ENCODE data around the gene GAST. TPM values are rescaled to one million over a fixed set of nuclear protein-coding genes. Genes with fewer than 3 reads are reported as not detected.
A peak's percentile ranks its signal among the peaks of the same experiment; 100 is the strongest.

The GAST gene
- total RNA-seq, 2 experiments from 2014 or later: not detected

GRCh38 chr17:41723801-41724475 is 11.8 kb downstream of the GAST start:
- H3K27ac Mint-ChIP-seq: no peak overlapping the region
- H3K36me3 Mint-ChIP-seq: no peaks in the 10 kb centered on the region
- H3K4me3 Mint-ChIP-seq: no peak overlapping the region
- H3K27me3 Mint-ChIP-seq: peaks cover 5% of the 10 kb centered on the region
- H3K4me1 Mint-ChIP-seq (ENCODE audit: low read depth): no peaks in the 10 kb centered on the region
- DNase-seq: no peak
- CTCF ChIA-PET: interaction anchor here (2.3 kb wide), 1 partner anchor 13 kb away, joined by 7 read pairs; no protein-coding TSS in a partner anchor
- intact Hi-C loops (cut with micrococcal nuclease): no loop called here
- H3K9me3 Mint-ChIP-seq: no peaks in the 10 kb centered on the region
- POLR2A ChIA-PET: no interaction called here

GRCh38 chr17:41724476-41725050 is 12.4 kb downstream of the GAST start:
- no peak overlapping the region for H3K4me3 Mint-ChIP-seq
- peaks cover 5% of the 10 kb centered on the region for H3K27me3 Mint-ChIP-seq
- DNase-seq: no peak
- no peaks in the 10 kb centered on the region for H3K36me3 Mint-ChIP-seq
- no peaks in the 10 kb centered on the region for H3K9me3 Mint-ChIP-seq
- intact Hi-C loops (cut with micrococcal nuclease): no loop called here
- H3K4me1 Mint-ChIP-seq (ENCODE audit: low read depth): no peaks in the 10 kb centered on the region
- ChIA-PET POLR2A (no interaction called here), CTCF (no interaction called here)
- H3K27ac Mint-ChIP-seq: no peak overlapping the region

- Mint-ChIP-seq H3K4me1 (ENCODE audit: low read depth) (no peaks in the 10 kb centered on the region), H3K27ac (no peak overlapping the region), H3K36me3 (no peaks in the 10 kb centered on the region), H3K27me3 (peaks cover 5% of the 10 kb centered on the region), H3K4me3 (no peak overlapping the region), H3K9me3 (no peaks in the 10 kb centered on the region)
- POLR2A ChIA-PET: no interaction called here
- intact Hi-C loops (cut with micrococcal nuclease): no loop called here
- DNase-seq: no peak
- CTCF ChIA-PET: no interaction called here
Observed at GRCh38 chr17:41725134-41725533, 13.0 kb downstream of the GAST start.

GRCh38 chr17:41728056-41728455 is 15.9 kb downstream of the GAST start:
- POLR2A ChIA-PET: no interaction called here
- Mint-ChIP-seq H3K27me3 (peaks cover 18% of the 10 kb centered on the region), H3K4me1 (ENCODE audit: low read depth) (no peaks in the 10 kb centered on the region), H3K36me3 (no peaks in the 10 kb centered on the region), H3K4me3 (no peak overlapping the region), H3K9me3 (no peaks in the 10 kb centered on the region), H3K27ac (no peak overlapping the region)
- no peak for DNase-seq
- CTCF ChIA-PET: no interaction called here
- intact Hi-C loops (cut with micrococcal nuclease): no loop called here

- H3K4me3 Mint-ChIP-seq: no peak overlapping the region
- no peaks in the 10 kb centered on the region for H3K9me3 Mint-ChIP-seq
- ChIA-PET CTCF (interaction anchor here (2.0 kb wide), 1 partner anchor 35 kb away, joined by 9 read pairs; no protein-coding TSS in a partner anchor), POLR2A (interaction anchor here (0.6 kb wide), 1 partner anchor 41 kb away, joined by 3 read pairs; no protein-coding TSS in a partner anchor)
- no peak overlapping the region for H3K27ac Mint-ChIP-seq
- peaks cover 5% of the 10 kb centered on the region for H3K4me1 Mint-ChIP-seq (ENCODE audit: low read depth)
- intact Hi-C loops (cut with micrococcal nuclease): no loop called here
- H3K36me3 Mint-ChIP-seq: no peaks in the 10 kb centered on the region
- DNase-seq: no peak
- peaks cover 24% of the 10 kb centered on the region for H3K27me3 Mint-ChIP-seq
Observed at GRCh38 chr17:41730479-41730878, 18.3 kb downstream of the GAST start.

- intact Hi-C loops (cut with micrococcal nuclease): no loop called here
Observed at GRCh38 chr17:41731836-41732235, 19.7 kb downstream of the GAST start.

GRCh38 chr17:41733348-41734138 is 21.4 kb downstream of the GAST start:
- Mint-ChIP-seq H3K36me3 (no peaks in the 10 kb centered on the region), H3K4me1 (ENCODE audit: low read depth) (peaks cover 5% of the 10 kb centered on the region), H3K4me3 (no peak overlapping the region), H3K27ac (no peak overlapping the region), H3K27me3 (peaks cover 41% of the 10 kb centered on the region), H3K9me3 (no peaks in the 10 kb centered on the region)
- ChIA-PET CTCF (interaction anchor here (1.1 to 4.7 kb wide), 2 partner anchors 12 to 66 kb away, joined by 3 to 65 read pairs; no protein-coding TSS in a partner anchor), POLR2A (no interaction called here)
- intact Hi-C loops (cut with micrococcal nuclease): no loop called here
- no peak for DNase-seq

More at GRCh38 chr17:41731836-41732235, 19.7 kb downstream of the GAST start:
- POLR2A ChIA-PET: no interaction called here
- no peak for DNase-seq
- Mint-ChIP-seq H3K4me1 (ENCODE audit: low read depth) (peaks cover 5% of the 10 kb centered on the region), H3K4me3 (no peak overlapping the region), H3K27me3 (peaks cover 36% of the 10 kb centered on the region), H3K27ac (no peak overlapping the region), H3K9me3 (no peaks in the 10 kb centered on the region), H3K36me3 (no peaks in the 10 kb centered on the region)
- CTCF ChIA-PET: interaction anchor here (0.8 kb wide), 1 partner anchor 70 kb away, joined by 4 read pairs; no protein-coding TSS in a partner anchor

GRCh38 chr17:41734139-41734948 is 22.2 kb downstream of the GAST start, which contains the start of gene HAP1:
HAP1 (minus strand) TSS chr17:41734643; CDS start chr17:41734634, 9 bp downstream.
- Mint-ChIP-seq H3K4me1 (ENCODE audit: low read depth) (peaks cover 5% of the 10 kb centered on the region), H3K36me3 (no peaks in the 10 kb centered on the region), H3K27me3 (peaks cover 41% of the 10 kb centered on the region), H3K9me3 (no peaks in the 10 kb centered on the region), H3K4me3 (no peak within 1 kb of the TSS), H3K27ac (no peak within 1 kb of the TSS)
- ChIA-PET CTCF (interaction anchor here (0.7 to 4.7 kb wide), 2 partner anchors 66 to 796 kb away, joined by 4 to 65 read pairs; no protein-coding TSS in a partner anchor), POLR2A (no interaction called here)
- intact Hi-C loops (cut with micrococcal nuclease): no loop called here
- peak; percentile 16 for DNase-seq

GRCh38 chr17:41734949-41735313 is 22.8 kb downstream of the GAST start:
- H3K36me3 Mint-ChIP-seq: no peaks in the 10 kb centered on the region
- H3K9me3 Mint-ChIP-seq: no peaks in the 10 kb centered on the region
- intact Hi-C loops (cut with micrococcal nuclease): loop anchor here (5.0 kb wide), 1 partner anchor 152 kb away; no protein-coding TSS in a partner anchor
- peaks cover 41% of the 10 kb centered on the region for H3K27me3 Mint-ChIP-seq
- POLR2A ChIA-PET: no interaction called here
- H3K4me3 Mint-ChIP-seq: no peak overlapping the region
- no peak for DNase-seq
- peaks cover 5% of the 10 kb centered on the region for H3K4me1 Mint-ChIP-seq (ENCODE audit: low read depth)
- CTCF ChIA-PET: interaction anchor here (0.6 to 4.7 kb wide), 4 partner anchors 65 to 1874 kb away, joined by 3 to 65 read pairs (median 4); partner anchors contain the start of gene P3H4
- H3K27ac Mint-ChIP-seq: no peak overlapping the region

- ChIA-PET POLR2A (no interaction called here), CTCF (interaction anchor here (0.6 to 4.7 kb wide), 3 partner anchors 64 to 1875 kb away, joined by 3 to 65 read pairs (median 3); partner anchors contain the start of gene P3H4)
- intact Hi-C loops (cut with micrococcal nuclease): loop anchor here (5.0 kb wide), 1 partner anchor 152 kb away; no protein-coding TSS in a partner anchor
- H3K36me3 Mint-ChIP-seq: no peaks in the 10 kb centered on the region
- H3K9me3 Mint-ChIP-seq: no peaks in the 10 kb centered on the region
- no peak for DNase-seq
- peaks cover 41% of the 10 kb centered on the region for H3K27me3 Mint-ChIP-seq
- H3K4me3 Mint-ChIP-seq: no peak overlapping the region
- H3K27ac Mint-ChIP-seq: no peak overlapping the region
- peaks cover 5% of the 10 kb centered on the region for H3K4me1 Mint-ChIP-seq (ENCODE audit: low read depth)
Observed at GRCh38 chr17:41735744-41736143, 23.6 kb downstream of the GAST start.

- Mint-ChIP-seq H3K27ac (no peak overlapping the region), H3K9me3 (no peaks in the 10 kb centered on the region), H3K27me3 (peaks cover 33% of the 10 kb centered on the region), H3K4me3 (no peak overlapping the region), H3K4me1 (ENCODE audit: low read depth) (peaks cover 5% of the 10 kb centered on the region), H3K36me3 (no peaks in the 10 kb centered on the region)
- intact Hi-C loops (cut with micrococcal nuclease): loop anchor here (5.0 kb wide), 1 partner anchor 150 kb away; no protein-coding TSS in a partner anchor
- peak; percentile 11 for DNase-seq
- CTCF ChIA-PET: interaction anchor here (0.6 to 4.7 kb wide), 17 partner anchors 10 to 228 kb away, joined by 3 to 65 read pairs (median 4); partner anchors contain the start of genes FKBP10, JUP and P3H4
- POLR2A ChIA-PET: no interaction called here
Observed at GRCh38 chr17:41736983-41737679, 25.0 kb downstream of the GAST start.

All from activated CD4-positive, alpha-beta memory T cell treated with anti-CD3 and anti-CD28 coated beads for 36 hours (primary cell).